HG03457 (cell line): ENCODE data around the gene CTAG1A.
"Not testable (repeated sequence)": the region's sequence is repeated elsewhere in the genome, so short reads cannot be mapped to it uniquely, and the experiment has no call there.

Experiments used
- ATAC-seq: cut with Tn5 transposase; IDR thresholded peaks from one replicate; pipeline ENCODE4 v1.9.1; 2021; ENCODE audit warnings: moderate number of reproducible peaks; ENCODE audit not compliant: unreplicated experiment

Gene CTAG1A

DNA sequence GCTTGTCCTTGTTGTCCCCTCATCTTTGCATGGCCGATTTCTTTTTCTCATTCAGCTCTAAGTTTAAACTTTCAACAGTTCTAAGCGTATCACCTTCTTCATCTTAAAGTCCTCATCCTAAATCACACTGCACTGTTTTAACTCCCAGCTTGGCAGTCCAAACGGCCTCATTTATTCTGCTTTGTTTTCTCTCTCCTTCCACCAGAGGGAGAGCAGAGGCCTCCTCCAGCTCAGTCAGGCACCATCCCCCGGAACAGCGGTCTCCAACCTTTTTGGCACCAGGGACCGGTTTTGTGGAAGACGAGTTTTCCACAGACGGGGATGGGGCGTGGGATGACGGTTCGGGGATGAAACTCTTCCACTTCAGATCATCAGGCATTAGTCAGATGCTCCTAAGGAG is 14.6 kb upstream of the CTAG1A start:
- ATAC-seq = not testable (repeated sequence)

DNA sequence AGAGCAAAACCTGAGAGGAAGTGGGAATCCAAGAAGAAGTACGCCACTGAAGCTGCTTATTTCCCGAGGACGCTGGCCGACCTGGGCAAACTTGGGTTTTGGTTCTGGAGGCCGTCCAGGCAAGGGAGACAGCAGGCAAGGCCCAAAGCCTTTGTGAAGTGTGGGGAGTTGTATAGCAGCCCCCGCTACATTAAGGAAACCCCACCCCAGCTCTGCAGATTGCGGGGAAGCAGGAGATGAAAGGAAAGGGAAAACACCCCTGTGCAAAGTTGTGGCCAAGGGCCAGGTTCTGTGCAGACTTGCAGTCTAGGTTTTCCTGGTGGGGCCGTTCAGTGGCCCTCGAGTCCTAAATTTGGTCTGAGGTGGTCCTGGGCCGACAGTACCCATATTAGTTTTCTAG is 11.9 kb upstream of the CTAG1A start:
- ATAC-seq = not testable (repeated sequence)

DNA sequence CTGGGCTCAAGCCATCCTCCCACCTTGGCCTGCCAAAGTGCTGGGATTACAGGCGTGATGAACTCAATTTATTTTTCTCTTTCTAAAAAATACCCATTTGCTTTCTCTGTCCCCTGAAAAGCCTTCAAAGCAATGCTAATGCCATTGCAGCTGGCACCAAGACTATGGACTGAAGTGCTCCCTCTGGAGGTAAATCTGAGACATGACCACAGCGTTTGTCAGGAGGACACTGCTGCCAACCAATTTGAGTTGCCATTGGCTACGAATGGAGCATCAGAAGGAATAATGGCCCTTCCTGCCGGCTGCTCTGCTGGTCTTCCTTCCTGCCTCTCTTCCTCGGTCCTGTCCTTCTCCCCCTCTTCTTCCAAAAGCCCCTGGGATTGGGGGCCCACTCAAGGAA is 9.9 kb upstream of the CTAG1A start:
- ATAC-seq = not testable (repeated sequence)

DNA sequence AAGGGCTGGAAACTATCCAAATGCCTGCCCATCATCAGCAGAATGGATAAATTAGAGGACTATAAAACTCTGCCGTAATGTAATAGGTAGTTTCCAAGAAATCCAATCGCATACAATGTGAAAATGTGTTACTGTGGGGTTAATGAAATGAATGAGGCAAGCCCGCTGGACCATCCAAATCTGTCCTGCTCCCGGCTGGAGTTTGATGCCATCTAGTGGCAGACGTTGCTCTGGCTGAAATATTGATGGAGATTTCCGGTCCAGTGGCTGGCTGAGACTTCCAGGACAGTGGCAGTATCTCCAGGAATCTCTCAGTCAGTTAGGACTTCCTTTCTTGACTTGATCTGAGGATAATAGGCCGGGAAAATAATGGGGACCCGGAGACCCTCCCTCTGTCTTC is 1.9 kb upstream of the CTAG1A start:
- ATAC-seq = not testable (repeated sequence)

DNA sequence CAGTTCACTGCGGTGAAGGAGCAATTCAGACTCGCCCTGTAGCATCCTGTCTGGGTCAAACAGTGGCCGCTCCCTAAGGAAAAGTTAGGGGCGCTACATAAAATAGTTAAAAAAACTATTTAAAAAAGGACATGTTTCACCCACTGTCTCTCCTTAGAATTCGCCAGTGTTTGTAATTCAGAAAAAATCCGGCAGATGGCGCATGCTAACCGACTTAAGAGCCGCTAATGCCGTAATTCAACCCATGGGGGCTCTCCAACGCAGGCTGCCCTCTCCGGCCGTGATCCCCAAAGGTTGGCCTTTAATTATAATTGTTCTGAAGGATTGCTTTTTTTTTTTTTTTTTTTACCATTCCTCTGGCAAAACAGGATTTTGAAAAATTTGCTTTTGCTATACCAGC is 5.5 kb downstream of the CTAG1A start:
- ATAC-seq = not testable (repeated sequence)

DNA sequence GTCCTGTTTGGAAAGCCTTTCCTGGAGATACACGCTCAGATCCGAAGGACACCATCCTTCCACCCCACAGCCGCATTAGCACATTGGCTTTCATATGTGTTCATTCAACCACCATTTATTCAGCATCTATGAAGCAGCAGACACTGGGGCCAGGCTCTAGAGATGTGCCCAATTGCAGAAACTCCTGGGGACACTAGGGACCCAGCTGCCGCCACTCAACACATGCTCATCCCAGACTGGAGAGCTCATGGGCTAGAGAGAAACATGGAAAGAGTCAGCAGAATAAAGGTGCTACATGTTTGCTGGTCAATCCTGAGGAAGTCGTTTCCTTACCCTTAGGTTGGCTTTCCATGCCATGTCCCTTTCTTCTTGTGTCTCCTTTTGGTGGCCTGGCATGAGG is 7.6 kb downstream of the CTAG1A start:
- no peak for ATAC-seq

DNA sequence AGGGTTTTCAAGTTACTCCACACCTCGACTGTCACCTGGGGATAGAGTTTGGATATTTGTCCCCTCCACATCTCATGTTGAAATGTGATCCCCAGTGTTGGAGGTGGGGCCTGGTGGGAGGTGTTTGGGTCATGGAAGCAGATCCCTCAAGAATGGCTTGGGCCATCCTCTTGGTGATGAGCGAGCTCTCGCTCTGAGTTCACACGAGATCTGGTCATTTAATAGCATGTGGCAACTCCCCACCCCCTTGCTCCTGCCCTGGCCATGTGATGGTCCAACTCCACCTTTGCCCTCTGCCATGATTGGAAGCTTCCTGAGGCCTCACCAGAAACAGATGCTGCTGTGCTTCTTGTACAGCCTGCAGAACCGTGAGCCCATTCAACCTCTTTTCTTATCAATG is 8.3 kb downstream of the CTAG1A start:
- no peak for ATAC-seq

DNA sequence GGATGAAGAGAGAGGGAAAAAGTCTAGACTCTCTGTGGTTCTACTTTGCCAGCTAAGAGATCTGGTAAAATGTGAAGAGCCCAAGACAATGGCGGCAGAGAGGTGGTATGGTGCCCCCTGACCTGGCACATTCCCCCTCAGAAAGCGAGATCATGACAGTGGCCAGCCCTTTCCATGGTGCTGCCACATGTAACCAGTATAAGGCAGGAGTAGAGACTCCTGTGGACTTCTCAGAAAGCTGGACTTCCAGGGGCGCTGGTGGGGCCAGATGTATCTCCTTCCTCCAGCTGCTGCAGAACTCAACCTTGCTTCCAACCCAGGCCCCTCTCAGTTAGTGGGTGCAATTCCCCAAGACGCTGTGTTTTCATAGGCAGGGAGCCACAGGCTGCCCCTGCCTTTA is 9.6 kb downstream of the CTAG1A start:
- no peak for ATAC-seq

DNA sequence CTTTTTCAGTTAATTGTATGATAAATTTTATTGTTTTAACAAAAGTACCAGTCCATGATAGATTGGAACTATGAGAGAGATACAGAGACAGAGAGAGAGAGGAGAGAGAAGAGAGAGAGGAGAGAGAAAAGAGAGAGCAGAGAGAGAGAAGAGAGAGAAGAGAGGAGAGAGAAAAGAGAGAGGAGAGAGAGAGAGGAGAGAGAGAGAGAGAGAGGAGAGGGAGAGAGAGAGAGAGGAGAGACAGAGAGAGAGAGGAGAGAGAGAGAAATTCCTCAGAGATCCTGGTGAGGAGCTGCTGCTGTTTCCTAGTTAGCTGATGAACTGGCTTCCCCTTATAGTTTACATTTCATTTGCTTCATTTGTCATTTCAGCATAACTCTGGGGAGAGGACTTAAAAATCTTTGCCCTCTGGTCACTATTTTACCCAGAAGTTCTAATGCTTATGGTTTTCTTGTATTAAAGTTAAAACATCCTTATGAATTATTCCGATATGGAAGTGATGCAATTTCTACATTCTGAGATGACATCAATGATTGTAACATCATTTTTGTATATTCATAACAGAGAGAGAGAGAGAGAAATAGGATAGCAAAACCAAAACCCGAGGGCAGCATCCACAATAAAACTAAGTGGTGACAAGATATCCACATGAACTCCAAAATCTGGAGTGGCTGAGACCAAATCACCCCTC is 10.8 kb downstream of the CTAG1A start:
- no peak for ATAC-seq

DNA sequence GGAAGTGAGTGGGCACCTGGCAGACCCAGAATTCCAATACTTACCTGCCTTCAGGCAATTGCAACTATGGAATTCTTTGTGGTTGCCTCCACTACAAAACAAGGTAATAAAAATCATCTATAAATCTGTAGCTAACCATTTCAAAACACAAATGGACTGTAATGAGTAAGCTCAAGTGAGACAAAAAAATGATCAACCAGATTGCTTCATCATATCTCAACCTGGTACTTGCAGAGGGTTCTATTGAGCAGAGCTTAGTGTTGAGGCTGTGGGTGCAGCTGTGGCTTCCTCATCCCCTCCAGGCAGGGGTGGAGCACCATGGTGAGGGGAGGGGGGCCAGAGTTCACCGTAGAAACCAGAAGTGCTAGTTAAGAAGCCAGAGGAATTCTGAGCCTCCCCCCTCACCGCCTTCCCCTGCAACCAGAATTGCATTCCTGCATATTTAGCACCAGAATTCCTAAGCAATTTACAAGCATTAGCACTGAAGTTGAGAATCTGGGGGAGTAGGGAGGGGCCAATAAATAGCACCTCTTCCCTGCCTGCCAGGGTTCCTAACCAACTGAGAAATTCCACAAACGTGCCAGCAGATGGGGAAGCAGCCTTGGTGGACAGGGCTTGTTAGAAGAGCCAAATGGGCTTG is 11.5 kb downstream of the CTAG1A start:
- ATAC-seq = no peak

DNA sequence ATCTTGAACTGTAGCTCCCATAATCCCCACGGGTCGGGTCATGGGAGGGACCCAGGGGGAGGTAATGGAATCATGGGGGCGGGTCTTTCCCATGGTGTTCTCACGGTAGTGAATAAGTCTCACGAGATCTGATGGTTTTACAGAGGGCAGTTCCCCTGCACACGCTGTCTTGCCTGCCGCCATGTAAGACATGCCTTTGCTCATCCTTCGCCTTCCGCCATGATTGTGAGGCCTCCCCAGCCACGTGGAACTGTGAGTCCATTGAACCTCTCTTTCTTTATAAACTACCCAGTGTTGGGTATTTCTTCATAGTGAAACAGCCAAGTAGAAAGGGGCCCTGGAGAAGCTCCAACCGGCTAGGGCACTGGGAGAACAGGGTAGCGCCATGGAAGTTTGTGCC is 12.3 kb downstream of the CTAG1A start:
- ATAC-seq = no peak

DNA sequence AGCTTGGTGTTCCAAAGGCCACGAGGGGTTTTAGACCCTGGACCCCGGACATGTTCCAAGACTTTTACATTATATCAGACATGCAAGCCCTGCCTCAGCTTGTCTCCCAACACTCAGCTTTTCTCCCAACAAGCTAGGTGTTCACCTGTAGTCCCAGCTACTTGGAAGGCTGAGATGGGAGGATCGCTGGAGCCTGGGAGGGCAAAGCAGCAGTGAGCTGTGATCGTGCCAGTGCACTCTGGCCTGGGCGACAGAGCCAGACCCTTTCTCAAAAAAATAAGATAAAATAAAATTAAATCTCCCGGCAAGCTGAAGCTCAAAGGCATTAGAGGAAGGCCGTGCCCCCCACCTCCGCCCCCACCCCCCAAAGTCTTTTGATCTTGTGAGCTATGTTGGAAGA is 13.7 kb downstream of the CTAG1A start:
- ATAC-seq = no peak

DNA sequence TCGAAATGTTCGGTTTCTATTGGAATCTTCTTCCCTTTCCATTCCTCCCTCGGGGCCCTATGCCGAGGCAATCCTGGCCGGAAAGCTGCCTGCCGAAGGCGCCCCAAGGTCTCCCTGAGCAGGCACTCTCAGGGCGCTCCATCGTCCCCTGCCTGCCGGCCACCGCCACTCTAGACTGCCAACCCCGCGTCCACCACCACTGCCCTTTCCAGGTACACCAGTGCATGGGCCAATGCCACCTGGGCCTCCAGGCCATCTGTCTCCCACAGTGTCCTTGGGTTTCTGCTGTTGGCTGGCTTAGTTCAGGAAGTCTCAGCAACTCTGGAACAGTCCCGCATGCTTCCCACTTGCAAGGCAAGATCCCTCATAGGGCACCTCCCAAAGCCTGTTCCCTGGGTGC is 14.6 kb downstream of the CTAG1A start:
- no peak for ATAC-seq

DNA sequence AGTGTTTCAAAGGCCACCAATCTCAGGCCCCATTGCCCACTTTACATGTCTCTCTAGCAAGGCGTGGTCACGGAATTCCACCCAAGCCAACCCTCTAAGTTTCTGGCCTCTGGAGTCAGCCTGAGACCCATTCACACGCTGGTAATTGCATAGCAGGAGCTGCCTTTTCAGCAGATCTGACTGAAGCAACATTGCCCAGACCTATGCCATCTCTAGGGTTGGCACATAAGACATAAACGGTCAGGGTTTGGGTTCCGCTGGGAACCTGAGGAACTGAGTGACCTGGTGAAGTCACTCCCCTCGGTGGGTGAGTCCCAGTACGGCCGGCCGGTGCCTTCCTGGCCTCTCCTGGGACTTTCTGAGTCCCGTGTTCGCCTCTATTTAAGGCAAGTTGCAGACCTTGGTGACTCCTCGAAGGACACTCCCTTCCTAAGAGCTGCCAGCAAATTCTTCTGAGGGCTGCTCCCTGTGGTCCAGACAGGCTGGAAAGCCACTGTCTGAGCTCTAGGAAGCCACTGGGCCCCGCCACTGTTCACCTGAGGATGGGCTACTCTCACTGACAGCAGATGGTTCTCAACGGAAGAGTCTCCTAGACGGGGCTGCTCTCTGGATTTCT is 15.9 kb downstream of the CTAG1A start:
- ATAC-seq = no peak

DNA sequence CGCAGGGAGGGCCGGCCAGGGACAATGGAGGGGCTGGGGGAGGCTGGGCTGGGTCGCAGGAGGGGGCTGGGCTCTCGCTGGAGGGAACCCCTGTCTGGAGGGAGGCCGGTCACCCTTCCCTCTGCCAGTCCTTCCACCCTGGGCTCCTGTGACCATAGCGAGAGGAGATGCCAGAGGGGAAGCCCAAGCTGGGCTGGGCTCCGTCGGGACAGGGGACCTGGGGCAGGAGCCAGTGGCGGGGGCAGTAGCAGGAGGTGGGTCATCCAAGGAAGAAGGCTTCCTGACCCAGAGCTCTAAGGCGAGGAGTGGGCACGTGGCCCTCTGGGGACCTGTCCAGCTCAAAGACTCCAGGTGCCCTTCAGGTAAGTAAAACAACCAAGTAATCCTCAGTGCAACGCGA is 17.3 kb downstream of the CTAG1A start:
- no peak for ATAC-seq

DNA sequence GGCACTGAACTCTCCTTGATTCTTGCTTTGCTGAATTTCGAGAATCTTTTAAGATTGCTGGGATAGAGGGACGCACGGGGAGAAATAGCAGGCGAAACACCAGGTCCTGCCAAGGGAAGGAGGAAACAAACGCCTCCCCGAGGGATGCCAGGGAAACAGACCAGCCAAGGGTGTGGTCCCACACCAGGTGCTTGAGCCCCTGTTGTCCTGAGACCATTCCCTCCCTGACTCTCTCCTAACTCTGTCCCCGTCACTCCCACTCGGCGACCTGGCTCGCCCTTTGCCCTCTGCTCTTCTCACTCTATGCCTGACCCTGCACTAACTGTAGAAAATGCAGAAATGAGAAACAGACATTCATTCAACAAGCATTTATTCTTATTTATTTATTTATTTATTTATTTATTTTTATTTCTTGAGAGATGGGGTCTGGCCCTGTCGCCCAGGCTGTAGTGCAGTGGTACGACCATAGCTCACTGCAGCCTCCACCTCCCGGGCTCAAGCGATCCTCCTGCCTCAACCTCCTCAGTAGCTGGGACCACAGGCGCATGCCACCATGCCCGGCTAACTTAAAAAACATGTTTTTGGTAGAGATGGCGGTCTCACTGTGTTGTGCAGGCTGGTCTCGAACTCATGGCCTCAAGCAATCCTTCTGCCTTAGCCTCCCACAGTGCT is 18.0 kb downstream of the CTAG1A start:
- ATAC-seq = no peak

DNA sequence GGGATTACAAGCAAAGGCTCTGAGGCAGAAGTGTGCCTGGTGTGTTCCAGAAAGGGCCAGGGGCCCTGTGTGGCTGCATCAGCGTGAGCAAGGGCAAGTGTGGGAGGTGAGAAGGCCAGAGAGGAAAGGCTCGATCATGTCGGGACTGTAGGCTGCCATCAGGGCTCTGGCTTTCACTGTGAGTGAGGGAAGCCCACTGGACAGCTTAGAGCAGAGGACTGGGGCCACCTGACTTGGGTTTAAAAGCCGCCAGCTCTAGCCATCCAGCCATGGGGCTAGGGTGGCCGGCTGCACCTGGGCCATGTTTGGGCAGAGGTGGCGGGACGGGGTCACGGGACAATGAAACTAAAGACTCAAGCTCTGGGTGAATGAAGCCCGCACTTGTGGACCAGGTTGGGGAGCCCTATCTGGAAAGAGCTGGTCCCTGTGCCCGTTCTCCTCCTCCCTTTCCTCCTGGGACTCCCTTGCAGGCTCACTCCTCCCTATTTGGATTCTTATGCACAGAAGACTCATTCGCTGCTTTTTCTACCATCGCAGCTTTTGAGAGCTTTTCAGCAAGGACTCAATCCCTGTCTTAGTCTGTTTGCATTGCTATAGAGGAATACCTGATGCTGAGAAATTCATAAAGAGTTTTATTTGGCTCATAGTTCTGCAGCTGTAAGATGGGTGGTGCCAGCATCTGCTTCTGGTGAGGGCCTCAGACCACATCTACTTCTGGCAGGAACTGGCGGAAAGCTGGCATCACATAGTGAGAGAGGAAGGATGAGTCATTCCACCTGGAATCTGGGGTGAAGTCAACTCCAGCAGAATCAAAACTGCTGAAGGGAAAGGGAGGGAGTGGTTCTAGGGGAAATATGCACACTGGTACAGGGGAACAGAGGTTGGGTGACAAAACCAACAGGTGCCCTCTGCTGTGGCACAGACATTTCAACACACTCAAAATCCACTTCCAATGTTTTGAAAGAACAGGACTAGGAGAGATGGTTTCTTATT is 18.8 kb downstream of the CTAG1A start:
- ATAC-seq = no peak

DNA sequence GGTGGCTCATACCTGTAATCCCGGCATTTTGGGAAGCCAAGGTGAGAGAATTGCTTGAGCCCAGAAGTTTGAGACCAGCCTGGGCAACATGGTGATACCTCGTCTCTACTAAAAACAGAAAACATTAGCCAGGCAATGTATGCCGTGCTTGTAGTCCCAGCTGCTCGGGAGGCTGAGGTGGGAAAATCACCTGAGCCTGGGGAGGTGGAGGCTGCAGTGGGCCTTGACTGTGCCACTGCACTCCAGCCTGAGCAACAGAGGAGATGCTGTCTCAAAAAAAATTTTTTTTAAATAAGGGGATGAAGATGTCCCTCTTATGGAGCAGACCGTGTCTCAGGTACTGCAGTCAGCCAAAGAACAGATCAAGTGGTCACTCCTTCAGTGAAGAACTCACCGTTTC is 20.6 kb downstream of the CTAG1A start:
- ATAC-seq = no peak

DNA sequence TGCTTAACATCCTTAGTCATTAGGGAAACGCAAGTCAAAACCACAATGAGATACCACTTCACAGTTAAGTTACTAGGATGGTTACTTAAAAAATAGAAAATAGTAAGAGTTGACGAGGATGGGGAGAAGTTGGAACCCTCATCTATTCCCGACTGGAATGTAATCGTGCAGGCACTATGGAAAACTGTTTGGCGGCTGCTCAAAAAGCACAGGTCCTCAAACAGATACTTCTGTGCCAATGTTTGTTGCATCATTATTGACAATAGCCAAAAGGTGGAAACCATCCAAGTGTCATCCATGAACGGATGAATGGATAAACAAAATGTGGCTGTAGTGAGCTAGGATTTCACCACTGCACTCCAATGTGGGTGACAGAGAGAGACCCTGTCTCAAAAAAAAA is 22.4 kb downstream of the CTAG1A start:
- no peak for ATAC-seq

DNA sequence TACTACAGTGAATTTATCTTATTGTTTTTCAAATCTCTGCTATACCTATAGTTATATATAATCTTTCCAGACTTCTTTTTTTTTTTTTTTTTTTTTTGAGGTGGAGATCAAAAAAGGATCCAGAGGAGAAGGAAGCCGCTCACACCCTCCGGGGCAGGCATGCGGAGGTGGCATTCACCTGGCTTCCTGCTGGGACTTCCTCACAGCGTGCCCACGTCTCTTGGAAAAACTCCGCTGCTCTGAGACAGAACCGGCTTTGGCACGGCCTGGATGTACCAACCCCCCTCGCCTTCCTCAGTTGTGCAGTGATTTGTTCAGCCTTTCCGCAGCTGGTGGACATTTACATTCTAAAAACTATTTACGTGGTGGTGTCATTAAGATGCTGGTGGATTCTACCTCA is 23.0 kb downstream of the CTAG1A start:
- ATAC-seq = not testable (repeated sequence)

DNA sequence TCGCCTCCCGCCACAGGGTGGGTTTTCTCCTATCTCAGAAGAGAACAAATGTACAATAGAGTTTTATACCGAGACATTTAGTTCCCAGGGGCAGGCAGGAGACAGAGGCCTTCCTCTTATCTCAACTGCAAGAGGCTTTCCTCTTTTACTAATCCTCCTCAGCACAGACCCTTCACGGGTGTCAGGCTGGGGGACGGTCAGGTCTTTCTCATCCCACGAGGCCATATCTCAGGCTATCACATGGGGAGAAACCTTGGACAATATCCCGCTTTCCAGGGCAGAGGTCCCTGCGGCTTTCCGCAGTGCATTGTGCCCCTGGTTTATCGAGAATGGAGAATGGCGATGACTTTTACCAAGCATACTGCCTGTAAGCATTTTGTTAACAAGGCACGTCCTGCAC is 23.9 kb downstream of the CTAG1A start:
- not testable (repeated sequence) for ATAC-seq
